Astrocyte (in vitro differentiated cells and primary cell): ENCODE measurements around the gene RBM47. TPM values are rescaled to one million over a fixed set of nuclear protein-coding genes. Genes with fewer than 3 reads are reported as not detected.
"Not testable (repeated sequence)": the region's sequence is repeated elsewhere in the genome, so short reads cannot be mapped to it uniquely, and the experiment has no call there.

Source experiments
- DNase-seq: peaks from one replicate; pipeline ENCODE4 v3.0.0-alpha.2; 2010; ENCODE audit warnings: low read depth
- FAIRE-seq: peaks from 2 replicates; lab custom pipeline; 2011; peaks lifted over from hg19 to GRCh38; lab: Jason Lieb, UNC
- H2AFZ ChIP-seq: 2 replicates; pipeline ENCODE4 v1.6.0; 2012; ENCODE audit warnings: low read depth, low read length, inconsistent platforms
- H3K27ac ChIP-seq: 2 replicates; pipeline ENCODE4 v1.5.1; 2011; ENCODE audit warnings: low read depth, low read length, inconsistent platforms
- H3K27me3 ChIP-seq: 2 replicates; pipeline ENCODE4 v1.6.0; 2011; ENCODE audit warnings: low read length, inconsistent platforms; ENCODE audit not compliant: insufficient read depth
- H3K36me3 ChIP-seq: 2 replicates; pipeline ENCODE4 v1.5.1; 2011; ENCODE audit warnings: low read length, inconsistent platforms; ENCODE audit not compliant: insufficient read depth
- H3K4me1 ChIP-seq: 2 replicates; pipeline ENCODE4 v1.5.1; 2011; ENCODE audit warnings: low read length, inconsistent platforms; ENCODE audit not compliant: insufficient read depth
- H3K4me2 ChIP-seq: 2 replicates; pipeline ENCODE4 v1.6.0; 2012; ENCODE audit warnings: low read length, inconsistent platforms
- H3K4me3 ChIP-seq: 2 replicates; pipeline ENCODE4 v1.5.1; 2011; ENCODE audit warnings: low read depth, mild to moderate bottlenecking, low read length, inconsistent platforms; ENCODE audit not compliant: insufficient read depth
- H3K79me2 ChIP-seq: 2 replicates; pipeline ENCODE4 v1.6.0; 2012; ENCODE audit warnings: mild to moderate bottlenecking, low read length, inconsistent platforms; ENCODE audit not compliant: insufficient read depth
- H3K9ac ChIP-seq: 2 replicates; pipeline ENCODE4 v1.6.0; 2012; ENCODE audit warnings: mild to moderate bottlenecking, low read length, inconsistent platforms
- H3K9me3 ChIP-seq: 2 replicates; pipeline ENCODE4 v1.5.1; 2012; ENCODE audit warnings: low read depth, mild to moderate bottlenecking, low read length, inconsistent platforms; ENCODE audit not compliant: insufficient read depth
- H4K20me1 ChIP-seq: 2 replicates; pipeline ENCODE4 v1.6.0; 2012; ENCODE audit warnings: low read length, inconsistent platforms; ENCODE audit not compliant: insufficient read depth
- H3K27ac Mint-ChIP-seq: one replicate; pipeline ENCODE4 v1.8.0; 2021; ENCODE audit warnings: mild to moderate bottlenecking, mixed read lengths; ENCODE audit not compliant: unreplicated experiment
- H3K27me3 Mint-ChIP-seq: one replicate; pipeline ENCODE4 v1.8.0; 2021; ENCODE audit warnings: low read depth, mixed read lengths; ENCODE audit not compliant: unreplicated experiment
- H3K36me3 Mint-ChIP-seq: one replicate; pipeline ENCODE4 v1.8.0; 2021; ENCODE audit warnings: low read depth, mixed read lengths; ENCODE audit not compliant: unreplicated experiment
- H3K4me1 Mint-ChIP-seq: one replicate; pipeline ENCODE4 v1.8.0; 2021; ENCODE audit warnings: low read depth, mixed read lengths; ENCODE audit not compliant: unreplicated experiment
- H3K4me3 Mint-ChIP-seq: one replicate; pipeline ENCODE4 v1.8.0; 2021; ENCODE audit warnings: mild to moderate bottlenecking, moderate library complexity, mixed read lengths; ENCODE audit not compliant: unreplicated experiment
- H3K9me3 Mint-ChIP-seq: one replicate; pipeline ENCODE4 v1.8.0; 2021; ENCODE audit warnings: mild to moderate bottlenecking, mixed read lengths; ENCODE audit not compliant: unreplicated experiment
- EZH2 ChIP-seq: IDR thresholded peaks from 2 replicates; pipeline ENCODE4 v1.6.1; 2012; ENCODE audit warnings: mild to moderate bottlenecking, low read length, inconsistent platforms; ENCODE audit not compliant: insufficient read depth
- total RNA-seq: library from RNA; stranded (reverse); gene quantifications from 2 replicates; pipeline ENCODE4 v1.2.1, GENCODE V29; 2021
- TF ChIP-seq, protein P1 (sequence below): IDR thresholded peaks from 2 replicates; pipeline ENCODE4 v1.5.1; 2011; ENCODE audit warnings: low read depth, mild to moderate bottlenecking, inconsistent platforms, low read length, moderate library complexity; ENCODE audit not compliant: insufficient read depth

The RBM47 gene
- total RNA-seq, 1 donor from 2014 or later: 2.9 TPM

DNA sequence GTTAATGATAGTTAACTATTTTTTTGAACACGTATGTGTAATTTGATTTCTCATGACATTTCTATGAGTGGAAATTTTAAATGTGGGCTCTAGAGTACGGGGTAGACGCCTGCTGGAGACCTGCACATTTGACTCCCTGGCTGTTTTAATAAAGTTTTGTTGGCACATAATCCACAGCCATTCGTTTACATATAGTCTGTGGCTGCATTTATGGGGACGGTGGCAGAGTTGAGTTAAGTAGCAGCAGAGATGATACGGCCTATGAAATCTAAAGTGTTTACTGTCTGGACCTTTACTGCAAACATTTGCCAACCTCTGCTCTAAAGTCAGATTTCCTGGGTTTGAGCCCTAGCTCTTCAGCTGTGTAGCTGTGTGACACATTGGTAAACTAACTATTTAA lies 175.8 kb downstream of the RBM47 start:
- H2AFZ ChIP-seq: no peak overlapping the region
- no peaks in the 10 kb centered on the region for H3K27me3 ChIP-seq
- FAIRE-seq: no peak
- no peak overlapping the region for H3K9ac ChIP-seq
- H3K4me2 ChIP-seq: no peak overlapping the region
- no peak overlapping the region for H3K4me3 ChIP-seq
- no peaks in the 10 kb centered on the region for H4K20me1 ChIP-seq
- no peaks in the 10 kb centered on the region for H3K27me3 Mint-ChIP-seq
- TF ChIP-seq, protein P1, sequence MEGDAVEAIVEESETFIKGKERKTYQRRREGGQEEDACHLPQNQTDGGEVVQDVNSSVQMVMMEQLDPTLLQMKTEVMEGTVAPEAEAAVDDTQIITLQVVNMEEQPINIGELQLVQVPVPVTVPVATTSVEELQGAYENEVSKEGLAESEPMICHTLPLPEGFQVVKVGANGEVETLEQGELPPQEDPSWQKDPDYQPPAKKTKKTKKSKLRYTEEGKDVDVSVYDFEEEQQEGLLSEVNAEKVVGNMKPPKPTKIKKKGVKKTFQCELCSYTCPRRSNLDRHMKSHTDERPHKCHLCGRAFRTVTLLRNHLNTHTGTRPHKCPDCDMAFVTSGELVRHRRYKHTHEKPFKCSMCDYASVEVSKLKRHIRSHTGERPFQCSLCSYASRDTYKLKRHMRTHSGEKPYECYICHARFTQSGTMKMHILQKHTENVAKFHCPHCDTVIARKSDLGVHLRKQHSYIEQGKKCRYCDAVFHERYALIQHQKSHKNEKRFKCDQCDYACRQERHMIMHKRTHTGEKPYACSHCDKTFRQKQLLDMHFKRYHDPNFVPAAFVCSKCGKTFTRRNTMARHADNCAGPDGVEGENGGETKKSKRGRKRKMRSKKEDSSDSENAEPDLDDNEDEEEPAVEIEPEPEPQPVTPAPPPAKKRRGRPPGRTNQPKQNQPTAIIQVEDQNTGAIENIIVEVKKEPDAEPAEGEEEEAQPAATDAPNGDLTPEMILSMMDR: no peak
- TF ChIP-seq EZH2: no peak
- H3K27ac ChIP-seq: no peak overlapping the region
- H3K36me3 ChIP-seq: no peaks in the 10 kb centered on the region
- H3K4me1 ChIP-seq: no peaks in the 10 kb centered on the region
- H3K9me3 Mint-ChIP-seq: no peaks in the 10 kb centered on the region
- H3K4me1 Mint-ChIP-seq: peaks cover 1% of the 10 kb centered on the region
- H3K79me2 ChIP-seq: no peaks in the 10 kb centered on the region
- no peak overlapping the region for H3K27ac Mint-ChIP-seq
- no peaks in the 10 kb centered on the region for H3K9me3 ChIP-seq
- no peak for DNase-seq
- H3K4me3 Mint-ChIP-seq: no peak overlapping the region
- H3K36me3 Mint-ChIP-seq: no peaks in the 10 kb centered on the region

DNA sequence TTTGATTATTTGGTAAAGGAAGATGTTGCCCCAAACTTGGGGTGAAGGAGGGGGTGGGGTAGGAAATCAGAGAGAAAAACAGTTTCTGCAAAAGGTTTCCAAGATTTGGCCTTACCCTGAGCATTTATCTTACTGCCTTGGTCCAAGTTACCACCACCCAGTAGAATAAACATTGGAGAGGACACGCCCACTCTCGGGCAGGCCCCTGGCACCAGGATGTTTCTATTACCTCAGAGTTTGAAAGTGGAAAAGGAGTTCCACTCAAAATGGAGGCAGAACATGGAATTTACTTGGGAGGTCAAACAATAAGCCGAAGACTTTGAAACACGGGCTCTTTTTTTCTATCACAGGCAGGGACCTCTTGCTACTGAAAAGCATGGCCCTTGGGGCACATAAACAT lies 180.8 kb downstream of the RBM47 start:
- Histone ChIP-seq H3K27ac (no peak overlapping the region), H2AFZ (no peak overlapping the region), H3K4me2 (no peak overlapping the region), H3K9me3 (no peaks in the 10 kb centered on the region), H3K27me3 (no peaks in the 10 kb centered on the region), H3K4me3 (no peak overlapping the region), H4K20me1 (no peaks in the 10 kb centered on the region), H3K4me1 (no peaks in the 10 kb centered on the region), H3K36me3 (no peaks in the 10 kb centered on the region), H3K79me2 (no peaks in the 10 kb centered on the region), H3K9ac (no peak overlapping the region)
- Mint-ChIP-seq H3K36me3 (no peaks in the 10 kb centered on the region), H3K27ac (peak overlapping the region; percentile 34), H3K4me1 (peaks cover 8% of the 10 kb centered on the region), H3K9me3 (no peaks in the 10 kb centered on the region), H3K4me3 (no peak overlapping the region), H3K27me3 (no peaks in the 10 kb centered on the region)
- FAIRE-seq (no peak), DNase-seq (no peak)
- no peak for TF ChIP-seq EZH2
- TF ChIP-seq, protein P1: no peak

DNA sequence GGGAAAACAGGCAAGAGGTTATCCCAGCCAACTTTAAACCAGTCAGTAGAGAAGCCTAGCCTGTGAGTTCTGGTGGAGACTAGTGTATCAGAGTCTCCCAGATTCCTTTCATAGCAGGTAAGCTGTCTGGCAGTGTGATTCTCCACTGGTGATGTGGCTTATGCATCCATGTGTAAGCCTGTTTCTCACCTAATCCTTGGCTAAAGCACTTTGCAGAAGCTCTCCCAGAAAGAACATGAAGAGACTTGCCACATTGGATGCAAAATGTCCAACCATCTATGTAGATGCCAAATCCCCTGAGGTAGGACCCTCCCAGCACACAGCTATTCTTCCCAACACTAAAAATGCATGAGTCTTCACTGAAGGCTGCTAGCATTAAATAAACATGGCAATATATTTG lies 182.8 kb downstream of the RBM47 start:
- no peaks in the 10 kb centered on the region for H3K9me3 ChIP-seq
- no peaks in the 10 kb centered on the region for H4K20me1 ChIP-seq
- no peak overlapping the region for H3K9ac ChIP-seq
- DNase-seq (peak; percentile 39), FAIRE-seq (no peak)
- no peaks in the 10 kb centered on the region for H3K36me3 ChIP-seq
- H3K9me3 Mint-ChIP-seq: no peaks in the 10 kb centered on the region
- no peaks in the 10 kb centered on the region for H3K79me2 ChIP-seq
- peak overlapping the region; percentile 77 for H3K27ac Mint-ChIP-seq
- no peak overlapping the region for H3K27ac ChIP-seq
- H3K4me3 ChIP-seq: no peak overlapping the region
- TF ChIP-seq EZH2: no peak
- TF ChIP-seq, protein P1: no peak
- H3K36me3 Mint-ChIP-seq: no peaks in the 10 kb centered on the region
- no peak overlapping the region for H3K4me2 ChIP-seq
- no peaks in the 10 kb centered on the region for H3K27me3 ChIP-seq
- no peak overlapping the region for H3K4me3 Mint-ChIP-seq
- peaks cover 7% of the 10 kb centered on the region for H3K4me1 Mint-ChIP-seq
- H3K27me3 Mint-ChIP-seq: no peaks in the 10 kb centered on the region
- H3K4me1 ChIP-seq: no peaks in the 10 kb centered on the region
- no peak overlapping the region for H2AFZ ChIP-seq

DNA sequence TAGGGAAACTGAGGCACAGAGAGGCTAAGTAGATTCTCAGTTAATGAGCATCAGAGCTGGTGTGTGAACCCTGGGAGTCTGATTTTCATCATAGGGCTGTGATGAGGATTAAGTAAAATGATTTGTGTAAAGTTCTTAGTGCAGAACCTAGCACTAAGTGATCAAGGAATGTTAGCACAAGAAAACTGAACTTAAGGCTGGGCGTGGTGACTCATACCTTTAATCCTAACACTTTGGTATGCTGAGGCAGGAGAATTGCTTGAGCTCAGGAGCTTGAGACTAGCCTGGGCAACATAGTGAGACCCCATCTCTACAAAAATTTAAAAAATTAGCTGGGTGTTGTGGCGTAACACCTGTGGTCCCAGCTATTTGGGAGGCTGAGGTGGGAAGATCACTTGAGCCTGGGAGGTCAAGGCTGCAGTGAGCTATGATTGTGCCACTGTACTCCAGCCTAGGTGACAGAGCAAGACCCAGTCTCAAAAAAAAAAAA lies 183.4 kb downstream of the RBM47 start:
- H3K36me3 ChIP-seq, H3K27me3 ChIP-seq, H2AFZ ChIP-seq, FAIRE-seq, H3K4me1 Mint-ChIP-seq, H3K36me3 Mint-ChIP-seq, H3K4me2 ChIP-seq, H3K4me3 Mint-ChIP-seq, H3K9ac ChIP-seq, H3K9me3 Mint-ChIP-seq, H3K27me3 Mint-ChIP-seq, H4K20me1 ChIP-seq, H3K27ac ChIP-seq, H3K27ac Mint-ChIP-seq, H3K4me1 ChIP-seq, H3K9me3 ChIP-seq, H3K79me2 ChIP-seq, H3K4me3 ChIP-seq: not testable (repeated sequence)
- DNase-seq: peak; percentile 16
